Measurements from ENCODE around the gene ROM1.

GRCh38 chr11:62573006-62573591 is 40.0 kb upstream of the ROM1 start:
- no peak for TF ChIP-seq CTCF (optimal IDR thresholded peaks at IDR 0.05 in 1 of 3, IDR thresholded peaks at IDR 0.05 in 1 of 3, conservative IDR thresholded peaks at IDR 0.05 in 1 of 3; ENCODE audit: extremely low read depth in 1 of 3, insufficient read depth in 2 of 3, low read length in 3 of 3)
- no peak for TF ChIP-seq EZH2 (IDR thresholded peaks at IDR 0.05; ENCODE audit: low read length)

Measured in keratinocyte (primary cell).